Panc1 (cell line): ENCODE data around the gene GDE1.

ENCODE experiments used
- POLR2AphosphoS5 ChIP-seq: IDR thresholded peaks from 2 replicates; pipeline ENCODE4 v1.6.1; 2012; ENCODE audit warnings: mild to moderate bottlenecking, low read depth, low read length, moderate library complexity
- SIN3A ChIP-seq: IDR thresholded peaks from 2 replicates; pipeline ENCODE4 v1.6.1; 2012; ENCODE audit warnings: low read depth, mild to moderate bottlenecking, low read length, moderate library complexity, borderline replicate concordance; ENCODE audit not compliant: insufficient read depth
- TCF7L2 ChIP-seq: IDR thresholded peaks from 2 replicates; pipeline ENCODE4 v1.6.1; 2011; ENCODE audit warnings: mild to moderate bottlenecking, low read depth, low read length, inconsistent platforms
- TF ChIP-seq, protein P1 (sequence below): fragments of 450-650 bp; IDR thresholded peaks from 2 replicates; pipeline ENCODE4 v1.5.1; 2017; ENCODE audit warnings: mild to moderate bottlenecking
- TF ChIP-seq, protein P2 (sequence below), 2 experiments: IDR thresholded peaks; 2 replicates each; pipeline ENCODE4 v1.6.1; 2011 to 2012; ENCODE audit warnings: low read depth in 2 of 2, control low read depth in 1 of 2, low read length in 1 of 2, mild to moderate bottlenecking in 1 of 2, moderate library complexity in 1 of 2; ENCODE audit not compliant: insufficient read depth in 1 of 2

DNA sequence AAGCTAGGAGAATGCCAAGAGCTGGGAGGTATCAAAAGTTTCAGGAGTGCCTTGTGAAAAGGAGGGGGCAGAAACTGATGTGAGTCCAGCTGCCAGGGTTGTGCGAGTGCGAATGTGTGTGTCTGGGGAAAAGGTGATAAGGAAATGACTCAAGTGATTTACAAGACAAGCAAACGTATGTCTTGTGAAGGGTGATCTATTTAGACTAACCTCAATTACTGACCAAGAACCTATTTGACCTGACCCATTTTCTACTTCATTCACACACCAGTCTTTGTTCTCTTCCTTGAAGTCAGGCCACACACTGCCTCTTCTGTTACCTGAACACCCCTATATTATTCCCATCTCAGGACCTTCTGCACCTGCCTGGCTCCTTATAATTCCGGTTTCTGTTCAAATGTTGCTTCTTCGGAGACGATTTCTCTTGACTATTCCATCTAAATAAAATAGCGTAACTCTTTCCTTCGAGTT, 1.0 kb downstream of the GDE1 start:
- TF ChIP-seq, protein P1, sequence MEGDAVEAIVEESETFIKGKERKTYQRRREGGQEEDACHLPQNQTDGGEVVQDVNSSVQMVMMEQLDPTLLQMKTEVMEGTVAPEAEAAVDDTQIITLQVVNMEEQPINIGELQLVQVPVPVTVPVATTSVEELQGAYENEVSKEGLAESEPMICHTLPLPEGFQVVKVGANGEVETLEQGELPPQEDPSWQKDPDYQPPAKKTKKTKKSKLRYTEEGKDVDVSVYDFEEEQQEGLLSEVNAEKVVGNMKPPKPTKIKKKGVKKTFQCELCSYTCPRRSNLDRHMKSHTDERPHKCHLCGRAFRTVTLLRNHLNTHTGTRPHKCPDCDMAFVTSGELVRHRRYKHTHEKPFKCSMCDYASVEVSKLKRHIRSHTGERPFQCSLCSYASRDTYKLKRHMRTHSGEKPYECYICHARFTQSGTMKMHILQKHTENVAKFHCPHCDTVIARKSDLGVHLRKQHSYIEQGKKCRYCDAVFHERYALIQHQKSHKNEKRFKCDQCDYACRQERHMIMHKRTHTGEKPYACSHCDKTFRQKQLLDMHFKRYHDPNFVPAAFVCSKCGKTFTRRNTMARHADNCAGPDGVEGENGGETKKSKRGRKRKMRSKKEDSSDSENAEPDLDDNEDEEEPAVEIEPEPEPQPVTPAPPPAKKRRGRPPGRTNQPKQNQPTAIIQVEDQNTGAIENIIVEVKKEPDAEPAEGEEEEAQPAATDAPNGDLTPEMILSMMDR, result no peak
- TF ChIP-seq POLR2AphosphoS5 (no peak), TCF7L2 (no peak), SIN3A (no peak)
- TF ChIP-seq, protein P2, sequence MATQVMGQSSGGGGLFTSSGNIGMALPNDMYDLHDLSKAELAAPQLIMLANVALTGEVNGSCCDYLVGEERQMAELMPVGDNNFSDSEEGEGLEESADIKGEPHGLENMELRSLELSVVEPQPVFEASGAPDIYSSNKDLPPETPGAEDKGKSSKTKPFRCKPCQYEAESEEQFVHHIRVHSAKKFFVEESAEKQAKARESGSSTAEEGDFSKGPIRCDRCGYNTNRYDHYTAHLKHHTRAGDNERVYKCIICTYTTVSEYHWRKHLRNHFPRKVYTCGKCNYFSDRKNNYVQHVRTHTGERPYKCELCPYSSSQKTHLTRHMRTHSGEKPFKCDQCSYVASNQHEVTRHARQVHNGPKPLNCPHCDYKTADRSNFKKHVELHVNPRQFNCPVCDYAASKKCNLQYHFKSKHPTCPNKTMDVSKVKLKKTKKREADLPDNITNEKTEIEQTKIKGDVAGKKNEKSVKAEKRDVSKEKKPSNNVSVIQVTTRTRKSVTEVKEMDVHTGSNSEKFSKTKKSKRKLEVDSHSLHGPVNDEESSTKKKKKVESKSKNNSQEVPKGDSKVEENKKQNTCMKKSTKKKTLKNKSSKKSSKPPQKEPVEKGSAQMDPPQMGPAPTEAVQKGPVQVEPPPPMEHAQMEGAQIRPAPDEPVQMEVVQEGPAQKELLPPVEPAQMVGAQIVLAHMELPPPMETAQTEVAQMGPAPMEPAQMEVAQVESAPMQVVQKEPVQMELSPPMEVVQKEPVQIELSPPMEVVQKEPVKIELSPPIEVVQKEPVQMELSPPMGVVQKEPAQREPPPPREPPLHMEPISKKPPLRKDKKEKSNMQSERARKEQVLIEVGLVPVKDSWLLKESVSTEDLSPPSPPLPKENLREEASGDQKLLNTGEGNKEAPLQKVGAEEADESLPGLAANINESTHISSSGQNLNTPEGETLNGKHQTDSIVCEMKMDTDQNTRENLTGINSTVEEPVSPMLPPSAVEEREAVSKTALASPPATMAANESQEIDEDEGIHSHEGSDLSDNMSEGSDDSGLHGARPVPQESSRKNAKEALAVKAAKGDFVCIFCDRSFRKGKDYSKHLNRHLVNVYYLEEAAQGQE (IDR thresholded peaks at IDR 0.05; ENCODE audit: insufficient read depth in 1 of 2, low read depth in 2 of 2, low read length in 1 of 2), result no peak
